ENCODE measurements around the gene CLSTN3.

DNA sequence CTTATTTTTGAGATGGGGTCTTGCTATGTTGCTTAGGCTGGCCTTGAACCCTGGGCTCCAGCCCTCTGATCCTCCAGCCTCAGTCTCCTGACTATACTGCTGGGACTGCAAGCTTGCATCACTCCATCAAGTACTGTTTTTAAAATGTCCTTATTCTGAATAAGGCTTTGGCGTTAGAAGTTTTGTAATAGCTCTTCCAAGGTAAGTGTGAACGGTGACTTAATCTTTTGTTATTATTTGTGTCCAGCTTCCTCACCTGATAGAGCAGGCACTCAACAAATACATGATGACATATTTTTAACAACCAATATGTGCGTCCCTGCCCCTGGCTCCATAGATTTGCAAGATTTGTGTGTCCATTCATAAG is 22.6 kb upstream of the CLSTN3 start:
- TF ChIP-seq, protein P1, sequence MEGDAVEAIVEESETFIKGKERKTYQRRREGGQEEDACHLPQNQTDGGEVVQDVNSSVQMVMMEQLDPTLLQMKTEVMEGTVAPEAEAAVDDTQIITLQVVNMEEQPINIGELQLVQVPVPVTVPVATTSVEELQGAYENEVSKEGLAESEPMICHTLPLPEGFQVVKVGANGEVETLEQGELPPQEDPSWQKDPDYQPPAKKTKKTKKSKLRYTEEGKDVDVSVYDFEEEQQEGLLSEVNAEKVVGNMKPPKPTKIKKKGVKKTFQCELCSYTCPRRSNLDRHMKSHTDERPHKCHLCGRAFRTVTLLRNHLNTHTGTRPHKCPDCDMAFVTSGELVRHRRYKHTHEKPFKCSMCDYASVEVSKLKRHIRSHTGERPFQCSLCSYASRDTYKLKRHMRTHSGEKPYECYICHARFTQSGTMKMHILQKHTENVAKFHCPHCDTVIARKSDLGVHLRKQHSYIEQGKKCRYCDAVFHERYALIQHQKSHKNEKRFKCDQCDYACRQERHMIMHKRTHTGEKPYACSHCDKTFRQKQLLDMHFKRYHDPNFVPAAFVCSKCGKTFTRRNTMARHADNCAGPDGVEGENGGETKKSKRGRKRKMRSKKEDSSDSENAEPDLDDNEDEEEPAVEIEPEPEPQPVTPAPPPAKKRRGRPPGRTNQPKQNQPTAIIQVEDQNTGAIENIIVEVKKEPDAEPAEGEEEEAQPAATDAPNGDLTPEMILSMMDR (IDR thresholded peaks at IDR 0.05; ENCODE audit: low read depth, low read length, poor library complexity, severe bottlenecking), result no peak
- no peak for TF ChIP-seq EZH2phosphoT487 (IDR thresholded peaks at IDR 0.05; ENCODE audit: borderline replicate concordance, low read length)
